ENCODE results near the gene WSCD1.

DNA sequence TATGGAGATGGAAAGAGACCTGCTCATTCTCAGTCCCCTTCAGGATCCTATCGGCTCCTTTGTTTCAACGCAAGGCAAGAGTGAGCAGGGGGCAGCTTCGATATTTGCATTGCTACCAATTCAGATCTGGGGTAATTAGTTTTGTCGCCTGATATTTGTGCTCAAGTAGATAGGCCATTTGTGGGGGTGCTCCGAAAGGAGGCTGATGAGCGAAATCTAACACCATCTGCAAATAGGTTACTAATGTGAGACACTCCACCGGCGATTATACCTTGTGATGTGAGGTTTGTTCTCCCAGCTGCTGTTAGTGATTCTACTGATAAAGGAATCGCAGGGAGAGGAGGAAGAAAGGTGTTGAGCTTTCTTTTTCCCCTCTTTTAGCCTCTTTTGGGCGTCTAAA is 31.5 kb downstream of the WSCD1 start:
- no peak for TF ChIP-seq ZFP30 (CRISPR knock-in tag; IDR thresholded peaks at IDR 0.05)
- TF ChIP-seq, protein P1, sequence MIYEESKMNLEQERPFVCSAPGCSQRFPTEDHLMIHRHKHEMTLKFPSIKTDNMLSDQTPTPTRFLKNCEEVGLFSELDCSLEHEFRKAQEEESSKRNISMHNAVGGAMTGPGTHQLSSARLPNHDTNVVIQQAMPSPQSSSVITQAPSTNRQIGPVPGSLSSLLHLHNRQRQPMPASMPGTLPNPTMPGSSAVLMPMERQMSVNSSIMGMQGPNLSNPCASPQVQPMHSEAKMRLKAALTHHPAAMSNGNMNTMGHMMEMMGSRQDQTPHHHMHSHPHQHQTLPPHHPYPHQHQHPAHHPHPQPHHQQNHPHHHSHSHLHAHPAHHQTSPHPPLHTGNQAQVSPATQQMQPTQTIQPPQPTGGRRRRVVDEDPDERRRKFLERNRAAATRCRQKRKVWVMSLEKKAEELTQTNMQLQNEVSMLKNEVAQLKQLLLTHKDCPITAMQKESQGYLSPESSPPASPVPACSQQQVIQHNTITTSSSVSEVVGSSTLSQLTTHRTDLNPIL (CRISPR knock-in tag; IDR thresholded peaks at IDR 0.05; ENCODE audit: low read depth) = no peak
